Fibroblast of villous mesenchyme (primary cell): ENCODE measurements around the gene AFAP1L1. TPM values are rescaled to one million over a fixed set of nuclear protein-coding genes. Genes with fewer than 3 reads are reported as not detected.

Experiments used
- DNase-seq: peaks from one replicate; pipeline ENCODE4 v3.0.0-alpha.2; 2010; ENCODE audit warnings: low read depth
- H3K4me3 ChIP-seq: 2 replicates; pipeline ENCODE4 v1.5.1; 2011; ENCODE audit warnings: low read depth, mild to moderate bottlenecking, low read length
- CTCF ChIP-seq: IDR thresholded peaks from 2 replicates; pipeline ENCODE4 v1.5.1; 2012; ENCODE audit warnings: low read depth, mild to moderate bottlenecking, low read length; ENCODE audit not compliant: insufficient read depth
- total RNA-seq: library from RNA; depleted of rRNA; stranded (reverse); fragments of >200 nt; gene quantifications from 2 replicates; pipeline ENCODE4 v1.2.3, GENCODE V29; 2012

Gene AFAP1L1
- total RNA-seq, 1 donor = 10.8 TPM

GRCh38 chr5:149247726-149248125 is 23.9 kb upstream of the AFAP1L1 start:
- DNase-seq = no peak
- no peak overlapping the region for H3K4me3 ChIP-seq
- no peak for TF ChIP-seq CTCF

- H3K4me3 ChIP-seq = no peak overlapping the region
- no peak for TF ChIP-seq CTCF
These were observed 20.1 kb upstream of the AFAP1L1 start for GRCh38 chr5:149251546-149251945.

GRCh38 chr5:149254506-149254905 is 17.2 kb upstream of the AFAP1L1 start:
- TF ChIP-seq CTCF = no peak
- DNase-seq = peak; percentile 47
- no peak overlapping the region for H3K4me3 ChIP-seq

More at GRCh38 chr5:149251546-149251945, 20.1 kb upstream of the AFAP1L1 start:
- no peak for DNase-seq

- no peak overlapping the region for H3K4me3 ChIP-seq
- peak; percentile 21 for DNase-seq
- TF ChIP-seq CTCF = no peak
These were observed 15.2 kb upstream of the AFAP1L1 start for GRCh38 chr5:149256451-149256850.

GRCh38 chr5:149257131-149257530 is 14.5 kb upstream of the AFAP1L1 start:
- DNase-seq = no peak
- H3K4me3 ChIP-seq = no peak overlapping the region
- TF ChIP-seq CTCF = no peak

- no peak overlapping the region for H3K4me3 ChIP-seq
- peak; percentile 33 for DNase-seq
- TF ChIP-seq CTCF = no peak
These were observed 13.6 kb upstream of the AFAP1L1 start for GRCh38 chr5:149257889-149258705.

- DNase-seq = no peak
- no peak overlapping the region for H3K4me3 ChIP-seq
- TF ChIP-seq CTCF = no peak
These were observed 10.9 kb upstream of the AFAP1L1 start for GRCh38 chr5:149260761-149261160.
